Measurements from ENCODE around the gene DNMT1. TPM values are rescaled to one million over a fixed set of nuclear protein-coding genes. Genes with fewer than 3 reads are reported as not detected.

Gene DNMT1
- polyA plus RNA-seq, 12 donors: 47.3 to 145 (median 82.2) TPM; not detected in 1

DNA sequence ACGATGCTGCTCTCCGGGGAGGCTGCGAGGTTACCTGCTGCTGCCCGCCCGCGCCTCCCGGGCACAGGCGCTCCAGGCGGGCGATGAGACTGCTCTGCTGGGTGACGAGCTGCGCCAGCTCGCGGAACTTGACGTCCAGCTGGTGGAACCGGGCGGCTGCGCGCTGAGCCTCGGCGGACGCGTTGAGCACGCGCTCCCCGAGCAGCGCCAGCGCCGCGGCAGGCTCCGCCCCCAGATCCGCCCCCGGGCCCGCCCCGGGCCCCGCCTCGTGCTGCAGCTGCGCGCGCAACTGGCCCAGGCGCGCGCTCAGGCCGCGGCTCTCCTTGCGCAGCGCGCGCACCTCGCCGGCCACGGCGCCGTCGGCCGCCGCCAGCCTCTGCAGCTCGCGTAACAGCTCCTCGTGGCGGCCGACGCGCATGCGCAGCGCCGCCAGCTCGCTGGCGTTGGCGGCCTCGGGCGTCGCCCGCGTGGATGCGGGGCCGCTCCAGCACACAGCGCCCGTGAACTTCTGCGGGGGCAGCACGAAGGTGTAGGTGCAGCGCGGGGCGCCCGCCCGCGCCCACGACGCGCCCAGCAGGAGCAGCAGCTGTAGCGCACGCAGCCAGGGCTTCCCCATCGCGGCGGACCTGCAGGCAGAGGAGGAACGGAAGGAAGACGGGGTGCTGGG lies 98.7 kb downstream of the DNMT1 start:
- DNase-seq: peak; percentile 86

DNA sequence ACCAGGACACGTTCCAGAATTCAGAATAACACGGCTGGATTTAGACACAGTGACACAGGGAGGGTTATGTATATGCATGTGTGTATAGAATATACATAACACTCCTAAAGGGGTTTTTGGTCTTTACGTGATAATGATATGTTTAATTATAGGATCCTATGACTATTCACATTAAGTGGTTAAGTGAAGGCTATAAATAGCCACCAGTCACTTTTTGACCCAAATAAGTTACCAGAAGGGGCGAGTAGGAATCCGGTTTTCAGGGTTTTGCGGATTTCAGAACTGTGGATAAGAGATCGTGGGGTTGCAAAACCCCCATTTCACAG lies 99.2 kb downstream of the DNMT1 start:
- no peak for DNase-seq

DNA sequence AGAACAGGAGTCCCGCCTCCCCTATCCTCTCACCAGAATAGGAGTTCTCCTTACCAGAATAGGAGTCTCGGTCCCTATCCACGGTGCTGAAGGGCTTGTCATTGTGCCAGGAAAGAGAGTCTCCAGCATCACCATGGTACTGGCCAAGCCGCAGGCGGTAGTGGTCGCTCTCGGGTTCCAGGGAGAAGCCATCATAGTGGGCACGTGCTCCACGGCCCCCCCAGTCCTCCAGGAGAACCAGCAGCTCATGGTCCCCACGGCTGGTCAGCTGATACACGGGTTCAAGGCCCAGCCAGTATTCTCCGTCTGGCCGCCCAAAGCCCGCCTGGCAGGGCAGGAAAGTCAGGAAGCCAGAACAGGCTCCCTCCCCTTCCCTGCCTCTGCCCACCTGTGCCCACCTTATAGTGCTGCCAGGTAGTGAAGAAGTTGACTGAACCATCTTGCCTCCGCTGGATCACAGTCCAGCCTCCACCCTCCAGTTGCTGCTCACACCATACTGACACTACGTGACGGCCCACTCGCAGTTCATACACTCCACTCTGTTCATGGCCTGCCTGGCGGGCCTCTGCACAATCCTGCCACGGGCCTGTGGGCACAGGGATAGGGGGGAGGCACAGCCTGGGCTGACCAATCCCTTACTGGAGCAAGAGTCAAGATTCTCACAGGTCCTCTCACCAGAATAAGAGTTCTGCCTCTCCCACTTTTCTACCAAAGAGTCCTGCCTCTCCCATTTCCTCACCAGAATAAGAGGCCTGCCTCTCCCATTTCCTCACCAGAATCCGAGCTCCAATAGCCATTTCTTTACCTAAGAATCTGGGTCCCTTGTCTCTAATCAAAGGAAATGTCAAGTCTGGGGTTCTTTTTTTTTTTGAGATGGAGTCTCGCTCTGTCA lies 101.2 kb downstream of the DNMT1 start:
- DNase-seq: no peak

DNA sequence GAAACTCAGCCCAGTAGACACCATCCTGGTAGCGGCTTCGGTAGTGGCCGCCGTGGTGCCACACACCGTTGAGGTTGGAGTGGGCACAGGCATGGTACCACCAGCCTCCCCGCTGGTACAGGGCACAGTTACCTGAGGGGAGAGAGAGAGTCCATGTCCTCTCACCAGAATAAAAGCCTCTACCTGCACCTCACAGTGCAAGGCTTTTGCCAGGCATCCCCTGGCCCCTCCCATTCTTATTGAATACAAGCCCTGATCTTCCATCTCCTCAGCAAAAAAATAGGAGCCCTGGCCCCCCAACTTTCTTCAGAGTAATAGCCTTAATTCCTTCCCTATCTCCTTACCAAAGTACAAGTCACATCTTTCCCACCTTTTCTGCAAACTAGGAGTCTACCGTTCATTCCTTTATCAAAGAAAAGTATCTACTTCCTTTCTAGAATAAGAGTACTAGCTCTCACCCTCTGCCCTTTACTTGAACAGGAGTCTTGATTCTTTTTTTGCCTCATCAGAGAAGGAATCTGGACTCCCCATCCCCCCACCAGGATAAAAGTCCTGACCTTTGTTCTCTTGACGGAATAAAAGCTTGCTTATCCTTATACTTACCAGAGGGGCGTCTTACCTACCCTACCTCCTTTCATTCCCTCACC lies 102.0 kb downstream of the DNMT1 start:
- no peak for DNase-seq

DNA sequence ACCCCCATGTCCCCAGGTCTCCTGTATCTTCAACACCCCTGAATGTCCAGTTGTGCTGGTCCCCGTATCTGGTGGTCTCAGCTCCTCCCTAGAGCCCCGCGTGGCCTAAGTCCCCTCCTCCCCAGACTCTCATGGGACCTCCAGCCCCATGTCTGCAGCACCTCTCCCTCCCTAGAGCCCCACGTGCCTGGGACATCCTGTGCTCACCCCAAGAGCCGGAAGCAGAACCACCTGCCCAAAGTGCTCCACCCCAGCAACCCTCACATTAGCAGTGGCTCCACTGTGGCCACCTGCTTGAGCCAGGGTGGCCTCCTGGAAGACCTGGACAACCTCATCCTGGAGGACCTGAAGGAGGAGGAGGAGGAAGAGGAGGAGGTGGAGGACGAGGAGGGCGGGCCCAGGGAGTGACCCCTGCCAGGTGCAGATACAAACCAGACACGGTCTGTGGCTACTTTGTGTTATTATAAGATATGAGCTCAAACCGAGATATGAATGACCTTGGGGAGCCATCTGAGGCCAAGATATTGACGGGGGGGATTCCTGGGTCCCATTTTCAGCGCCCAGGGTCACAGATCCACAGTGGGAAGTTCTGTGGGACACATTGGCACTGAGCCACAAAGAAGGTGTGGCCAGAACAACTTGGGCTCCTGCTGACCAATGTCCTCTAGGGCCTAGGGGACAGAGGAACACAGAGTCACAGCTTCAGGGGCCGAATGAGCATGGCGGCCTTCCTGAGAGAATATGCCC lies 102.7 kb downstream of the DNMT1 start:
- DNase-seq: no peak

DNA sequence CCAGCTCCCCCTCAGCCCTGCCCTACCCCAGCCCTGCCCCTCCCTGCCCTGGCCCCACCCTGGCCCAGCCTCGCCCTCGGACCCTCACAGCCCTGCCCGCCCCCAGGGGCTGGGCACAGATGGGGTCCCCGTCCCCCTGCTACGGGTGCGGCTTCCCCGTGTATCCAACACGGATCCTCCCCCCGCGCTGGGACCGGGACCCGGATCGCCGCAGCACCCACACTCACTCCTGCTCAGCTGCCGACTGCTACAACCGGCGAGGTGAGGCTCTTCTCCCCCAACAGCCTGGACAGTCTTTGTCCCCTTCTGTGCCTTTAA lies 103.4 kb downstream of the DNMT1 start:
- no peak for DNase-seq

DNA sequence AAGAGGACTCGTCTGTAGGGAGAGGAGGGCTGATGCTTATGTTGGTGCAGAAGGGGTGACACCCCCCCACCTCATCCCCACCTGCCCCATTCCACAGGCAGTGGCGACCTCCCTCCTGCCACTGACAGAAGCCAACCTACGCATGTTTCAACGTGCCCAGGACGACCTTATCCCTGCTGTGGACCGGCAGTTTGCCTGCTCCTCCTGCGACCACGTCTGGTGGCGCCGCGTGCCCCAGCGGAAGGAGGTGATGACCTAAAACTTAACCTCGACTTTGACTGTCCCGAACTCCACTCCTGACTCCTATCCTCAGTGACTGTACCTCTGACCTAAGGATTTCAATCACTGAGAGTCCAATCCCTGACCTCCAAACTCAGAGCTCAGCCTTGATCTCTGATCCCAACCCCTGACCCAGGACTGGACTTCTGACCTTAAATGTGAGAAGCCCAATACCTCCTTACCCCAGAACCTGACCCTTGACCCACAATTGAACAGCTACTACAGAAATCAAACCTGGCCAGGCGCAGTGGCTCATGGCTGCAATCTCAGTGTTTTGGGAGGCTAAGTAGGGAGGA lies 104.9 kb downstream of the DNMT1 start:
- DNase-seq: no peak

DNA sequence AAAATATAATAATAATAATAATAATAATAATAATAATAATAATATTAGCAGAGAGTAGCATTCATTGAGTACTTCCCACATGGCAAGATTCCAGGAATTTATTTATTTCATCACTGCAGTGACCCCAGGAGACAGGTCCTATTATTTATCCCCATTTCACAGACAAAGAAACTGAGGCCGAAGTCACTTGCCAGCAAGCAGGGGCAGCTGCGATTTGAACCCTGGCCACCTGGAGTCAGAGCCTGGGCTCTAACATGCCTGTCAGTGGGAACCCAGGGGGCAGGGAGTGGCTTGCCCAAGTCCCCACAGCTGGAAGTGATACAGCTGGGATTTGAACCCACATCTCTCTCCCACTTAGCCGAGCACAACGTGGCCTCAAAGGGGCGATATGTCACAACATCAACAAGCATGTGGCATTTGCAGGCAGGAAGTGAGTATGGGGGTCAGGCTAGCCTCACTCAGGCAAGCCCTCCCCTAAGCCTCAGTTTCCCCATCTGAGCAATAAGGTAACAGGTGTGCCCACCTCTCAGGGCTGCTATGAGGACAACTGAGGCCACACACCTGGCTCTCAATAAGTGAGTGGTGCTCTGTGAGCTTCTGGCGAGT lies 105.7 kb downstream of the DNMT1 start:
- no peak for DNase-seq

DNA sequence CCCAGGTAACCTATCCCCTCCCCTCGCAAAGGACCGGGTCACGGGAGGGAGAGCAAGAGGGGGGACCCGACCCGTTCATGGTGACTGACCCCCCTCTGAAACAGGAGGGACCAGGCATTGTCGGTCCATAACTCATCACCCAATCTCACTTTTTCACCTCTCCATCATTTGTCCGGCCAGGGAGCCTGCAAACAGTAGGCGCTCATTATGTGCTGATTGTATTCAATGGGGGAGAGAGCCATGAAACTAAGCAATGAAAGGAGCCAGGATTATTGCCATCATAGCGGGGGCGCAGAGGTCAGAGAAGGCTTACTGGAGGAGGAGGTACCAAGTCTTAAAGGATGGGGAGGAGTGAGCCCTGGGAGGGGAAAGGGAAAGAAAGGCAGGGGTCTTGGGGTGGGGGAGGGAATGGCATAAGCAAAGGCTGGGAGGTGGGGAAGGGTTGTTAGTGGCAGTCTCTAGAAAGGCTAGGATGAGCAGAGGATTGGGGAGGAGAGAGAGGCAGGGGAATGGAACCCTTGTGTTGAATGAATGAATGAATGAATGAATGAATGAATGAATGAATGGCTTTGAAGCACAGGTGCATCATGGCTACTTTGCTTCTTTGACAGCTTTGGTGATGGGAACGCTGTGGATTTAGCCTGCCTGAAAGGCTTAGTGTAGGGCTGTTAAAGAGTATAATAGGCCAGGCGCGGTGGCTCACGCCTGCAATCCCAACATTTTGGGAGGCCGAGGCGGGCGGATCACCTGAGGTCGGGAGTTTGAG lies 107.3 kb downstream of the DNMT1 start:
- DNase-seq: no peak

DNA sequence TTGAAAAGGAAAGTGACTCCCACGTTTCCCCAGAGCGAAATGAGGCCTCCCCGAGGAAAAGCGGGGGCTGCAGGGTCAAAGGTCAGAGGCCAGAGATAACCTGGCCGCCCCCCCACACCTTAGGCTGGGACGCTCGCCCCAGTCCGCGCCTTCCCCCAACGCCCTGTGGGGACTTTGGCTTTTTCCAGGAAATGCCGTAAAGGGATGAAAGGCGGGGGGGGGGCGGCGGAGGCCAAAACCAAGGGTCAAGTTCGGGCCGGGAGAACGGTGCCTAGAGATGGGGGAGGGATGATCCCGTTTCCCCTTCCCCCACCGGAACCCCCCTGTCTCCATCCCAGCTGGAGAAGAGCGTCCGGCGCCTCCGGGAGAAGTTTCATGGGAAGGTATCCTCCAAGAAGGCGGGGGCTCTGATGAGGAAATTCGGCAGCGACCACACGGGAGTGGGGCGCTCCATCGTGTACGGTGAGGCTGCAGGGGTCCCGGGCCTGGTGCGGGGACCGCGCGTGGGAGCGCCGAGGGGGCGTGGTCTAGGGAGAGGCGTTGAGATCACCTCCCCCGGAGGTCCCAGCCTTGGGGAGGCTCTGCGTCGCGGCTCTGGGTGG lies 108.1 kb downstream of the DNMT1 start:
- DNase-seq: no peak

DNA sequence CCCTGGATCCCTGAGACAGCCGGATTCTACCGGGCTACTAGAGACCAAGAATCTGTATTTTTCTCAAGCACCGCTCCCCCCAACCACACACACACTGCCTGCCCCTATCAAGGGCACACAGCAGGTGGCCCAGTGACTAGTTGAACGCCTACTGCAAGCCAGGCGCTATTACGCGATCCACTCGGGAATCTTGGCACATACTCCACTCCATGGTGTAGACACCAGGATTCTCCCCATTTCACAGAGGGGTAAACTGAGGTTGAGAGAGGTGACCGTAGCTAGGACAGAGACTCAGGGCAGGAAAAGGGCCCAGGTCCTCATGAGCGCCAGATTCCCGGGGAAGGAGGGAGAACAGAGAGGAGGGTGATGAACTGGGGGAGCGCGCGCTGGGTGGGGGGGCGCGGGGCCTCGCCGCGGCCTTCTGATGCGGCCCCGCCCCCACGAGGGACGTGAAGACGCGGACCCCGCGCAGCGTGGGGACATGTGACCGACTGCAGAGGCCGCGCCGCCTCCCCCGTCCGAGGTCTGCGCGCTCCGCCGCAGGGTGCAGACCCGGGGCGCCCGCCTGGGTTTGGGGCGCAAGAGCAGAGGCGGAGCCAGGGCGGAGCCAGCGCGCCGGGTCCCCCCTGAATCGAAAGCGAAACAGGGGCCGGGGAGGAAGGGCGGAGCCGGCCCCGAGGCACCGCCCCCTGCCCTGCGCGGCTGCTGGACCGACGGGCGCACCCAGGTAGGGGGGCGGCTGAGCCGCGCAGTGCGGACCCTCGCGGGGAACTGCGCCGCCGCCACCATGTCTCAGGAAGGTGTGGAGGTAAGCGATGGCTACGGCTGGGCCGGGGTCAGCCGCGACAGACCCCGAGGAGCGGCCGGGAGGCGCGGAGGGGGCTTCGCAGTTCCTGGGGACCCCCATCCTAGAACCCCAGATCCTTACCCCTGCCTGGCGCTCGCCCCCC lies 108.8 kb downstream of the DNMT1 start, which contains the start of gene SHFL:
Gene SHFL, plus strand, starts transcription at position 677 of the 950 bp plus-strand sequence. Its CDS starts 111 bp downstream, at position 788.
- DNase-seq: peak; percentile 77

DNA sequence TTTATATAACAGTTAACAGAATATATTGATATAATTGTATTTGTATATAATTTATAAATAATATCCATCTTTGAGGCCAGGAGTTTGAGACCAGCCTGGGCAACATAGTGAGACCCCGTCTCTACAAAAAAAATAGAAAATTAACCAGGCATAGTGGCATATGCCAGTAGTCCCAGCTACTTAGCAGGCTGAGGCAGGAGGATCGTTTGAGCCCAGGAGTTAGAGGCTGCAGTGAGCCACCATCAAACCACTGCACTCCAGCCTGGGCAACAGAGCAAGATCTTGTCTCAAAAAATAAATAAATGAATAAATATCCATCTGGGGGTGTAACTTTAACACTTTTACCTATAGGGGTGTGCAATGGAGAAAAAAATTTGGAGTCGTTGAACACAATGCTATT lies 110.0 kb downstream of the DNMT1 start:
- no peak for DNase-seq

DNA sequence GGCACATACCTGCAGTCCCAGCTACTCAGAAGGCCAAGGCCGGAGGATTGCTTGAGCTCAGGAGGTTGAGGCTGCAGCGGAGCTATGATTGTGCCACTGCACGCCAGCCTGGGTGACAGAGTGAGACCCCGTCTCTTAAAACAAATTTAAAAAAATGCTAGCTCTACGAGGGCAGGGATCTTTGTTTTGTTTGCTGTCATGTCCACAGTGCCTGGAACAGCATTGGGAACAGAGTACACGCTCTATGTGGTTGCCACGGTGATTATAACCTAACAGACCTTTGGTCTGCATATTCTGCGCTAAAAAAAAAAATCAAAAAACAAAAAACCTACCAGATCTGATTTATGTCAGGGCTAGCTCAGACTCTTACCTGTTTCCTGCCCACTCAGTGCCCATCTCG lies 110.8 kb downstream of the DNMT1 start:
- no peak for DNase-seq

Other genes starting within 250 kb of the DNMT1 start
- gene COL5A3, start 184.4 kb downstream of the DNMT1 start, polyA plus RNA-seq (ENCODE audit: insufficient read length in 12 of 12): 10 to 100 TPM in 11 of 12 donors, not detected in 1; 47.3 to 81.6 (median 70.5) TPM
- under 1 TPM in 1 of 12 donors, not detected in 11; 0.21 TPM for gene RDH8, start 181.5 kb downstream of the DNMT1 start, polyA plus RNA-seq (ENCODE audit: insufficient read length in 12 of 12)
- gene SHFL, start 108.6 kb downstream of the DNMT1 start, polyA plus RNA-seq (ENCODE audit: insufficient read length in 12 of 12): 10 to 100 TPM in 4 of 12 donors, 1 to 10 TPM in 7, not detected in 1; 6.8 to 23.1 (median 9.8) TPM
- 10 to 100 TPM in 1 of 12 donors, 1 to 10 TPM in 9, not detected in 2; 1.6 to 13.2 (median 5.4) TPM for gene ANGPTL6, start 92.3 kb downstream of the DNMT1 start, polyA plus RNA-seq (ENCODE audit: insufficient read length in 12 of 12)
- 10 to 100 TPM in 11 of 12 donors, not detected in 1; 19.8 to 35.1 (median 23.4) TPM for gene PPAN, start 88.6 kb downstream of the DNMT1 start, polyA plus RNA-seq (ENCODE audit: insufficient read length in 12 of 12)
- 10 to 100 TPM in 3 of 12 donors, 1 to 10 TPM in 8, not detected in 1; 6.8 to 12.5 (median 8.7) TPM for gene P2RY11, start 83.3 kb downstream of the DNMT1 start, polyA plus RNA-seq (ENCODE audit: insufficient read length in 12 of 12)
- 100 to 1,000 TPM in 11 of 12 donors, not detected in 1; 111 to 280 (median 223) TPM for gene EIF3G, start 75.1 kb downstream of the DNMT1 start, polyA plus RNA-seq (ENCODE audit: insufficient read length in 12 of 12)
- 10 to 100 TPM in 8 of 12 donors, 1 to 10 TPM in 3, not detected in 1; 9.1 to 18.1 (median 11.8) TPM for gene S1PR2, start 36.4 kb upstream of the DNMT1 start, polyA plus RNA-seq (ENCODE audit: insufficient read length in 12 of 12)
- gene MRPL4, start 57.3 kb upstream of the DNMT1 start, polyA plus RNA-seq (ENCODE audit: insufficient read length in 12 of 12): 10 to 100 TPM in 11 of 12 donors, not detected in 1; 19.6 to 40.3 (median 26.0) TPM
- 10 to 100 TPM in 2 of 12 donors, 1 to 10 TPM in 9, not detected in 1; 5.8 to 20.7 (median 7.8) TPM for gene ICAM1, start 76.2 kb upstream of the DNMT1 start, polyA plus RNA-seq (ENCODE audit: insufficient read length in 12 of 12)
- gene ICAM4, start 92.0 kb upstream of the DNMT1 start, polyA plus RNA-seq (ENCODE audit: insufficient read length in 12 of 12): 1 to 10 TPM in 1 of 12 donors, under 1 TPM in 9, not detected in 2; 0.22 to 1.9 (median 0.44) TPM
- gene ICAM5, start 95.0 kb upstream of the DNMT1 start, polyA plus RNA-seq (ENCODE audit: insufficient read length in 12 of 12): 1 to 10 TPM in 1 of 12 donors, under 1 TPM in 4, not detected in 7; 0.05 to 1.1 (median 0.13) TPM
- gene ZGLP1, start 114.9 kb upstream of the DNMT1 start, polyA plus RNA-seq (ENCODE audit: insufficient read length in 12 of 12): 1 to 10 TPM in 10 of 12 donors, not detected in 2; 1.9 to 4.8 (median 3.5) TPM
- 10 to 100 TPM in 11 of 12 donors, not detected in 1; 10.9 to 34.1 (median 13.6) TPM for gene FDX2, start 121.1 kb upstream of the DNMT1 start, polyA plus RNA-seq (ENCODE audit: insufficient read length in 12 of 12)
- 10 to 100 TPM in 9 of 12 donors, 1 to 10 TPM in 2, not detected in 1; 9.3 to 27.7 (median 12.1) TPM for gene RAVER1, start 138.6 kb upstream of the DNMT1 start, polyA plus RNA-seq (ENCODE audit: insufficient read length in 12 of 12)
- gene ICAM3, start 144.7 kb upstream of the DNMT1 start, polyA plus RNA-seq (ENCODE audit: insufficient read length in 12 of 12): 10 to 100 TPM in 1 of 12 donors, 1 to 10 TPM in 9, not detected in 2; 4.6 to 10.4 (median 5.3) TPM
- gene TYK2, start 185.6 kb upstream of the DNMT1 start, polyA plus RNA-seq (ENCODE audit: insufficient read length in 12 of 12): 100 to 1,000 TPM in 1 of 12 donors, 10 to 100 TPM in 10, not detected in 1; 52.4 to 126 (median 61.0) TPM
- gene CDC37, start 208.6 kb upstream of the DNMT1 start, polyA plus RNA-seq (ENCODE audit: insufficient read length in 12 of 12): 100 to 1,000 TPM in 11 of 12 donors, not detected in 1; 109 to 202 (median 123) TPM
- 1 to 10 TPM in 11 of 12 donors, not detected in 1; 2.4 to 5.2 (median 3.2) TPM for gene PDE4A, start 225.6 kb upstream of the DNMT1 start, polyA plus RNA-seq (ENCODE audit: insufficient read length in 12 of 12)